Measurements from ENCODE around the gene MORN1. TPM values are rescaled to one million over a fixed set of nuclear protein-coding genes. Genes with fewer than 3 reads are reported as not detected.

MORN1 gene
- total and polyA plus RNA-seq, 9 of the 15 experiments (the other 6 are each of a cell fraction or from before 2014, with no cell fraction given), result 0.24 to 9.3 (median 4.2) TPM

DNA sequence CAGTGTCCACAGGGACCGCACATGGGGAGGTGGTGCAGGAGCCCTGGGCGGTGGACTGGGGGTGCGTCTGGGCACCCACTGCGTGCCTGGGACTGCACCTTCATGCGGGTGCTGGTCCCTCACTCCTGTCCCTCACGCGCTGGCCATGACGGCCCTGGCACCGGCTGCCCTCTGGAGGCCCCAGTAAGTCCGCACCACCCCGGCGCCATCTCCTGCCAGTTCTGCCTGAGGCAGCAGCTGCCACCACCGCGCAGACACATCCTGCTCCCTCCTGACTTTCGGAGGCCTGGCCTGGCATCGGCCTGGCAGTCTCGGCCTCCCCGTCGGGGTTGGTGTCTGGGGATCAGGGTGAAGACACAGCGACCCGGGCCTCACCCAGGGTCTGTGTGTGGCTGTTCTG lies 64.8 kb downstream of the MORN1 start (continued):
- no peak for TF ChIP-seq TAF9B (IDR thresholded peaks at IDR 0.05; ENCODE audit: partially characterized antibody)

DNA sequence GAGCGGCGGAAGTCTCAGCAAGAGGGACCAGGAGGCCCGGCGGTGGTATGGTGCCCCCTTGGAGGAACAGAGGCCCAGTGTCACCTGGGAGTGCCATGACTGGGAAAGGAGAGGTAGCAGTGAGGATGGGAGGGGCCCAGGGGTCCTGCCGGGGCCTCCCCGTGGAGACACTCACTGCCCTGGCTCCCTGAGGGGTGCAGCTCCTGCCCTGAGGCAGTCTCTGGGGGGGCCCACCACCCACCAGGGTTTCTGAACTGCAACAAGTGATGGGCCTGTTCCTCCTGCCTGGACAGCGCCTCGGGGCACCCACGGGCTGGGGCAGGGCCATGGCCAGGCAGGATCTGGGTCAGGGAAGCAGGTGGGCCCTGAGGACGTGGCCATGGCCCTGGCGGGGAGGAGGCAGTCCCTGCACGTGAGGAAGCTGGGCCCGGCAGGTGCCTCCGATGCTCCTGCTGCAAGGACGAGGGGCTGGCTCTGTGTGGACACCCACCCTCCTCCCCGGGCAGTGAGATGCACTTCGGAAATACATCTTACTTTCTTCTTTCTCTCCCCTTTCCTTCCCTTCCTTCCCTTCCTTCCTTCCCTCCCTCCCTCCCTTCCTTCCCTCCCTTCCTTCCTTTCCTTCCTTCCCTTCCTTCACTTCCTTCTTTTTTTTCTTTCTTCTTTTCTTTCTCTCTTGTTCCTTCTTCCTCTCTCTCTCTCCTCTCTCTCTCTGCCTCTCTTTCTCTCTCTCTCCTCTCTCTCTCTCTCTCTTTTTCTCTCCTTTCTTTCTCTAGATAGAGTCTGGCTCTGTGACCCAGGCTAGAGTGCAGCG lies 66.6 kb downstream of the MORN1 start:
- FAIRE-seq (no peak), DNase-seq (ENCODE audit: extremely low read depth in 1 of 4, low spot score in 3 of 4) (no peak), ATAC-seq (no peak)
- Histone ChIP-seq H3K79me2 (ENCODE audit: control insufficient read depth, insufficient read depth, low read length) (no peaks in the 10 kb centered on the region), H3K4me2 (ENCODE audit: insufficient read depth, low read length) (no peak overlapping the region), H3K4me1 (replicated peaks in 1 of 2; ENCODE audit: control insufficient read depth in 2 of 2, insufficient read depth in 2 of 2, low read length in 2 of 2) (peaks cover 0 to 70% of the 10 kb centered on the region in 2 experiments; a peak in 2 of 5 replicates), H3K27ac (ENCODE audit: extremely low read depth, low read depth, low read length) (no peak overlapping the region), H3K4me3 (no peak overlapping the region), H3K9me1 (ENCODE audit: control insufficient read depth, insufficient read depth, low read length) (no peaks in the 10 kb centered on the region), H3K9ac (ENCODE audit: insufficient read depth in 1 of 2, low read depth in 2 of 2, low read length in 2 of 2) (no peak overlapping the region; a peak in 1 of 4 replicates), H3K27me3 (ENCODE audit: control insufficient read depth in 2 of 2, insufficient read depth in 2 of 2, low read length in 2 of 2) (peaks cover 72 to 98% of the 10 kb centered on the region in 2 experiments), H3K9me3 (replicated peaks; ENCODE audit: control insufficient read depth, insufficient read depth, low read depth, low read length) (no peaks in the 10 kb centered on the region), H3K36me3 (ENCODE audit: control insufficient read depth, insufficient read depth, low read length) (no peaks in the 10 kb centered on the region), H4K20me1 (replicated peaks; ENCODE audit: control insufficient read depth, insufficient read depth, low read length) (peaks cover 7% of the 10 kb centered on the region; the same call in 1 of the 2 replicates), H2AFZ (ENCODE audit: low read depth, low read length) (no peak overlapping the region)
- CTCF ChIA-PET (ENCODE audit: low intra/inter-chr PET ratio), result no interaction called here
- POLR2A ChIA-PET, result no interaction called here
- TF ChIP-seq RBM17 (IDR thresholded peaks at IDR 0.05; ENCODE audit: borderline replicate concordance, low read depth, low read length) (no peak), POLR2B (IDR thresholded peaks at IDR 0.05; ENCODE audit: low read depth, partially characterized antibody) (no peak), HMG20A (CRISPR knock-in tag; conservative IDR thresholded peaks at IDR 0.05) (no peak), MYBL2 (IDR thresholded peaks at IDR 0.05; ENCODE audit: low read depth) (no peak), MYBL2 (CRISPR knock-in tag; IDR thresholded peaks at IDR 0.05; ENCODE audit: borderline replicate concordance) (no peak)
- TF ChIP-seq, protein P1, sequence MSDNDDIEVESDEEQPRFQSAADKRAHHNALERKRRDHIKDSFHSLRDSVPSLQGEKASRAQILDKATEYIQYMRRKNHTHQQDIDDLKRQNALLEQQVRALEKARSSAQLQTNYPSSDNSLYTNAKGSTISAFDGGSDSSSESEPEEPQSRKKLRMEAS (CRISPR knock-in tag; IDR thresholded peaks at IDR 0.05), result no peak
- TF ChIP-seq, protein P2, sequence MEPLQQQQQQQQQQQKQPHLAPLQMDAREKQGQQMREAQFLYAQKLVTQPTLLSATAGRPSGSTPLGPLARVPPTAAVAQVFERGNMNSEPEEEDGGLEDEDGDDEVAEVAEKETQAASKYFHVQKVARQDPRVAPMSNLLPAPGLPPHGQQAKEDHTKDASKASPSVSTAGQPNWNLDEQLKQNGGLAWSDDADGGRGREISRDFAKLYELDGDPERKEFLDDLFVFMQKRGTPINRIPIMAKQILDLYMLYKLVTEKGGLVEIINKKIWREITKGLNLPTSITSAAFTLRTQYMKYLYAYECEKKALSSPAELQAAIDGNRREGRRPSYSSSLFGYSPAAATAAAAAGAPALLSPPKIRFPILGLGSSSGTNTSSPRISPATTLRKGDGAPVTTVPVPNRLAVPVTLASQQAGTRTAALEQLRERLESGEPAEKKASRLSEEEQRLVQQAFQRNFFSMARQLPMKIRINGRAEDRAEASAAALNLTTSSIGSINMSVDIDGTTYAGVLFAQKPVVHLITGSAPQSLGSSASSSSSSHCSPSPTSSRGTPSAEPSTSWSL (CRISPR knock-in tag; IDR thresholded peaks at IDR 0.05; ENCODE audit: borderline replicate concordance), result no peak
- no TSS peak for BruUV-seq (replicated peaks)
- in situ Hi-C loops (cut with MboI) (no loop called here), intact Hi-C loops (cut with micrococcal nuclease) (no loop called here)
- WGBS (ENCODE audit: insufficient coverage, low coverage, missing lambda C conversion rate), result 17% methylated on average over 15 of the region's 18 CpGs

All from K562 (cell line).